Ovary (tissue), 9 donors: ENCODE results near the gene STAT3. TPM values are rescaled to one million over a fixed set of nuclear protein-coding genes. Genes with fewer than 3 reads are reported as not detected.

ENCODE experiments used
- DNase-seq, 5 donors: peaks; one replicate each; pipeline ENCODE4 v3.0.0-alpha.2; 2019 to 2020
- H3K27ac ChIP-seq, 2 donors: fragments of 200-600 bp; one replicate each; pipeline versions ENCODE4 v1.5.1 to v1.8.0; 2019 to 2022
- H3K27me3 ChIP-seq: fragments of 200-600 bp; one replicate; pipeline ENCODE4 v1.8.0; 2022
- H3K36me3 ChIP-seq: fragments of 200-600 bp; sonication (generic); one replicate; pipeline ENCODE4 v1.5.1; 2019
- H3K4me1 ChIP-seq: one replicate; pipeline ENCODE4 v1.8.1; 2013; ENCODE audit warnings: mild to moderate bottlenecking, moderate library complexity; ENCODE audit not compliant: insufficient read depth
- H3K4me3 ChIP-seq: fragments of 200-600 bp; sonication (generic); one replicate; pipeline ENCODE4 v1.5.1; 2017
- H3K9me3 ChIP-seq, 2 donors: fragments of 200-600 bp in 1 of 2; sonication (generic) in 1 of 2; one replicate each; pipeline versions ENCODE4 v1.5.1 to v1.8.1; 2013 to 2019; ENCODE audit warnings: mild to moderate bottlenecking in 1 of 2, moderate library complexity in 1 of 2
- EP300 ChIP-seq: sonication (generic); formaldehyde crosslinking; IDR thresholded peaks from one replicate; pipeline ENCODE4 v1.6.1; 2017; ENCODE audit warnings: antibody characterized with exemption
- POLR2A ChIP-seq: fragments of 450-650 bp; IDR thresholded peaks from one replicate; pipeline ENCODE4 v1.6.1; 2017; ENCODE audit warnings: antibody characterized with exemption, mild to moderate bottlenecking, moderate library complexity
- WGBS, 3 donors: extraction: QIAGEN DNeasy Blood & Tissue Kit in 1 of 3; methylation state at CpG; one replicate each; pipeline versions ENCODE4 v1.1.5 to v1.1.7; 2013 to 2017; 5-methylcytosine and 5-hydroxymethylcytosine counted together
- intact Hi-C, 4 donors: fragments of 100-400 bp; cut with DNase I; formaldehyde crosslinking; loops; one replicate each; pipeline versions ENCODE4 v1.11.0 to v1.15.1; 2022 to 2023
- polyA plus RNA-seq, 2 donors: library from polyadenylated mRNA; stranded (reverse); fragments of 200-250 nt in 1 of 2; fragments of 350-450 nt in 1 of 2; fragmentation: Illumina TruSeq in 1 of 2; extraction: RNeasy Lipid Tissue Mini Kit (QIAGEN cat#74804) in 1 of 2; gene quantifications; one replicate each; pipeline ENCODE4 v1.2.3, GENCODE V29; 2013 to 2014
- total RNA-seq, 7 donors: library from RNA; depleted of rRNA in 2 of 7; stranded (reverse); fragments of >200 nt in 2 of 7; fragmentation: NEBNext Ultra II Directional in 3 of 7; extraction: Animal tissue kit (Norgen Biotek cat#: 25700) in 3 of 7; gene quantifications; one replicate each; pipeline versions ENCODE4 v1.1.0 to v1.2.4, GENCODE V29; 2016 to 2023
- TF ChIP-seq, protein P1 (sequence below), 3 donors: fragments of 450-650 bp in 2 of 3; fragments of 200-600 bp in 1 of 3; IDR thresholded peaks; one replicate each; pipeline versions ENCODE4 v1.5.1 to v1.8.0; 2016 to 2022; ENCODE audit warnings: antibody characterized with exemption in 3 of 3, mild to moderate bottlenecking in 1 of 3
- donor health status: DM: no; HTN: no; CAD: no; lungs with moderate emphysema.
- donor health status: DM: no; HTN: no; CAD: no.
- donor health status: Bipolar disorder and iron deficiency.
- donor health status: DM: yes; HTN: yes; CAD: no.
- donor health status: DM: no; HTN: no; CAD: no.
- donor health status: DM: yes; HTN: yes; CAD: no.

The STAT3 gene
- total and polyA plus RNA-seq, 9 donors, result 58.3 to 301 (median 192) TPM

DNA sequence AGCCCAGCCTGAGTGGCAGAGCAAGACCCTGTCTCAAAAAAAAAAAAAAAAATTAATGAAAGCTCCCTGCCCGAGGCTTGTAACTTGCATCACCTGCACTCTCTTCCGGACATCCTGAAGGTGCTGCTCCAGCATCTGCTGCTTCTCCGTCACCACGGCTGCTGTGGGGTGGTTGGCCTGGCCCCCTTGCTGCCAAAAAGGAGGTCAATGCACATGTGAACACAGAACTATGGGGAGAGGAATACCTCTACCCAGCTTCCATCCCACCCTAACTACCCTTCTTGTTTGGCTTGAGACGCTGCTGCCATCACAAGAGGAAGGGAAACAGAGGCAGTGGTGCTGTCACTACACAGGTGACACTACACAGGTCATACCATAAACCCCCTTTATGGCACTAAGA, 49.0 kb downstream of the STAT3 start:
- H3K9me3 ChIP-seq, result no peaks in the 10 kb centered on the region
- 83 to 89% (median 86%) methylated on average over 5 of the region's 5 CpGs for WGBS, 3 donors
- intact Hi-C loops, result no loop called here

DNA sequence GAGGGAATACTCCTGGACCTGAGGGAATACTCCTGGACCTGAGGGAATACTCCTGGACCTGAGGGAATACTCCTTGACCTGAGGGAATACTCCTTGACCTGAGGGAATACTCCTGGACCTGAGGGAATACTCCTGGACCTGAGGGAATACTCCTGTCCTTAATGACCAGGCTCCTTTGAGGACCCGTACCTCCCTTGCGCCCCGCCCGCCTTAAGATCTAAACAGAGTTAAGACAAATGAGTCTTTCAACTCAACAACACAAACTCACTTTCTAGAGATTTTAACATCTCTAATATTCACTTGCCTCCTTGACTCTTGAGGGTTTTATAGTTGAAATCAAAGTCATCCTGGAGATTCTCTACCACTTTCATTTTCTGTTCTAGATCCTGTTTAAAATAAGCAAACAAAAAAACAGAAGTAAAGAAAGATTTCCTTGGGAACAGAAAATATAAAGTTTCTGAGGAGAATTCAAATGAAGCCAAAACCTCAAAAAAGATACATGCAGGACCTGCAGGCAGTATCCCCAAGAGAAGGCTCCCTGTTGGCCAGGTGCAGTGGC, 49.7 kb downstream of the STAT3 start:
- Histone ChIP-seq H3K27me3 (no peaks in the 10 kb centered on the region), H3K4me3 (no peak overlapping the region), H3K36me3 (no peaks in the 10 kb centered on the region), H3K27ac (no peak overlapping the region), H3K4me1 (no peaks in the 10 kb centered on the region), H3K9me3 (no peaks in the 10 kb centered on the region)
- DNase-seq, result no peak
- TF ChIP-seq EP300 (no peak), POLR2A (no peak)
- TF ChIP-seq, protein P1, sequence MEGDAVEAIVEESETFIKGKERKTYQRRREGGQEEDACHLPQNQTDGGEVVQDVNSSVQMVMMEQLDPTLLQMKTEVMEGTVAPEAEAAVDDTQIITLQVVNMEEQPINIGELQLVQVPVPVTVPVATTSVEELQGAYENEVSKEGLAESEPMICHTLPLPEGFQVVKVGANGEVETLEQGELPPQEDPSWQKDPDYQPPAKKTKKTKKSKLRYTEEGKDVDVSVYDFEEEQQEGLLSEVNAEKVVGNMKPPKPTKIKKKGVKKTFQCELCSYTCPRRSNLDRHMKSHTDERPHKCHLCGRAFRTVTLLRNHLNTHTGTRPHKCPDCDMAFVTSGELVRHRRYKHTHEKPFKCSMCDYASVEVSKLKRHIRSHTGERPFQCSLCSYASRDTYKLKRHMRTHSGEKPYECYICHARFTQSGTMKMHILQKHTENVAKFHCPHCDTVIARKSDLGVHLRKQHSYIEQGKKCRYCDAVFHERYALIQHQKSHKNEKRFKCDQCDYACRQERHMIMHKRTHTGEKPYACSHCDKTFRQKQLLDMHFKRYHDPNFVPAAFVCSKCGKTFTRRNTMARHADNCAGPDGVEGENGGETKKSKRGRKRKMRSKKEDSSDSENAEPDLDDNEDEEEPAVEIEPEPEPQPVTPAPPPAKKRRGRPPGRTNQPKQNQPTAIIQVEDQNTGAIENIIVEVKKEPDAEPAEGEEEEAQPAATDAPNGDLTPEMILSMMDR (IDR thresholded peaks at IDR 0.05), result no peak
- 89 to 94% (median 90%) methylated on average over 4 of the region's 4 CpGs for WGBS, 3 donors
- intact Hi-C loops, result no loop called here

More for the DNA sequence above, 49.0 kb downstream of the STAT3 start:
- Histone ChIP-seq H3K27me3 (no peaks in the 10 kb centered on the region), H3K27ac (no peak overlapping the region), H3K36me3 (no peaks in the 10 kb centered on the region), H3K4me3 (no peak overlapping the region), H3K4me1 (no peaks in the 10 kb centered on the region)
- no peak for DNase-seq
- no peak for TF ChIP-seq EP300

DNA sequence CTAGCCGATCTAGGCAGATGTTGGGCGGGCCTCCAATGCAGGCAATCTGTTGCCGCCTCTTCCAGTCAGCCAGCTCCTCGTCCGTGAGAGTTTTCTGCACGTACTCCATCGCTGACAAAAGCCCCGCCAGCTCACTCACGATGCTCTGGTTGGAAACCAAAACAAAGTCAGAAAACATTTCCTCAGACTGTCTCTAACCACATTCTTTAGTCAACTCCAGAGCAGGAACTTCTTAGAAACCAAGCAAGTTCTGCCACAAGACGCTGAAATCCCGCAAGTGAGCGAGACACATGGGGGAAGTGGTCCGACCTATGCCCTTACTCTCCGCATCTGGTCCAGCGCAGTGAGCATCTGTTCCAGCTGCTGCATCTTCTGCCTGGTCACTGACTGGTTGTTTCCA, 50.8 kb downstream of the STAT3 start:
- no peaks in the 10 kb centered on the region for H3K9me3 ChIP-seq
- no peaks in the 10 kb centered on the region for H3K36me3 ChIP-seq
- H3K4me1 ChIP-seq, result no peaks in the 10 kb centered on the region
- no peak for DNase-seq
- no peak overlapping the region for H3K27ac ChIP-seq
- no peaks in the 10 kb centered on the region for H3K27me3 ChIP-seq
- TF ChIP-seq POLR2A (no peak), EP300 (no peak)
- TF ChIP-seq, protein P1 (IDR thresholded peaks at IDR 0.05), result no peak
- intact Hi-C loops, result no loop called here
- WGBS, 3 donors, result 44 to 69% (median 54%) methylated on average over 15 of the region's 15 CpGs
- H3K4me3 ChIP-seq, result no peak overlapping the region

DNA sequence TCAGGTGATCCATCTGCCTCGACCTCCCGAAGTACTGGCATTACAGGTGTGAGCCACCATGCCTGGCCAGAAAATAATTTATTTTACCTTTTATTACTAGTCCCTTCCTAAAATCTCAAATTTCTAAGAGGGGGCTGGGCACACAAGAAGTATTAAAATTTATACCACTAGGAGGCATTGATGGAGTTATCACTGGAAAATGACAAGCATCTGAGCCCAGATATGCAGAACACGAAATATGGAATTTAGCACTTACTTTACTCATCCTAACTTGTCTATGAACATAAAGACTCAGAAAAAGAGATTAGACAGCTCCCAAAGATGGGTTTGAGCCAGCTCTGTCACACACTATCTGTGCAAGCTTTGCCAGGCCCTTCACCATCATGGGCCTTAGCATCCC, 53.6 kb downstream of the STAT3 start:
- no peaks in the 10 kb centered on the region for H3K36me3 ChIP-seq
- H3K27ac ChIP-seq, result no peak overlapping the region
- 72 to 81% (median 78%) methylated on average over 3 of the region's 3 CpGs for WGBS, 3 donors
- no peaks in the 10 kb centered on the region for H3K4me1 ChIP-seq
- intact Hi-C loops, result no loop called here
- no peak for DNase-seq
- no peak overlapping the region for H3K4me3 ChIP-seq
- TF ChIP-seq, protein P1 (IDR thresholded peaks at IDR 0.05), result no peak
- no peak for TF ChIP-seq POLR2A
- no peak for TF ChIP-seq EP300
- H3K9me3 ChIP-seq, result no peaks in the 10 kb centered on the region
- H3K27me3 ChIP-seq, result no peaks in the 10 kb centered on the region

DNA sequence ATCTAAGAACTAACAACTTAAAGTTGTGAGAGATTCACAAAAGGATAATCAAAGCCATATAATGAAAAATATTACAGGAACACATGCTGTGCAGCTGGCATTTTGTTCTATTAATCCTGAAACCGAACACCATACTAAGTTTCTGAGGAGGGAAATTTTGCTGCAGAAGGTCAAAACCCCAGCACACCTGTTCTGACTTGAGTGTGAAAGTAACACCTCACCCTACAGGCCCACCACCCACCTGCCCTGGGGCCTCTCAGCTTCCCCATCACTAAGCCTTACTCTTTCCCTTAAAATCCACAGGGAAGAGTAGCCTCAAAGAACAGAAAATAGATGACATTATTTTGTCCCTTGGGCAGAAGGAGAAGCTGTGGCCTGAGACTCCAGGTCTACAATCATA, 55.2 kb downstream of the STAT3 start:
- no peak overlapping the region for H3K27ac ChIP-seq
- TF ChIP-seq, protein P1 (IDR thresholded peaks at IDR 0.05), result no peak
- TF ChIP-seq POLR2A (no peak), EP300 (no peak)
- no peaks in the 10 kb centered on the region for H3K4me1 ChIP-seq
- H3K36me3 ChIP-seq, result no peaks in the 10 kb centered on the region
- H3K27me3 ChIP-seq, result no peaks in the 10 kb centered on the region
- no peak for DNase-seq
- intact Hi-C loops, result no loop called here
- WGBS, 3 donors, result 74 to 83% (median 77%) methylated on average over 1 of the region's 1 CpG
- H3K9me3 ChIP-seq, result no peaks in the 10 kb centered on the region
- no peak overlapping the region for H3K4me3 ChIP-seq
